GM19438 (cell line): ENCODE measurements around the gene ACTN1.

Experiments
- ATAC-seq: cut with Tn5 transposase; IDR thresholded peaks from one replicate; pipeline ENCODE4 v1.9.1; 2021; ENCODE audit warnings: low read depth; ENCODE audit not compliant: unreplicated experiment

ACTN1 gene

GRCh38 chr14:68970038-68970612 is 9.0 kb downstream of the ACTN1 start:
- ATAC-seq: no peak

DNA sequence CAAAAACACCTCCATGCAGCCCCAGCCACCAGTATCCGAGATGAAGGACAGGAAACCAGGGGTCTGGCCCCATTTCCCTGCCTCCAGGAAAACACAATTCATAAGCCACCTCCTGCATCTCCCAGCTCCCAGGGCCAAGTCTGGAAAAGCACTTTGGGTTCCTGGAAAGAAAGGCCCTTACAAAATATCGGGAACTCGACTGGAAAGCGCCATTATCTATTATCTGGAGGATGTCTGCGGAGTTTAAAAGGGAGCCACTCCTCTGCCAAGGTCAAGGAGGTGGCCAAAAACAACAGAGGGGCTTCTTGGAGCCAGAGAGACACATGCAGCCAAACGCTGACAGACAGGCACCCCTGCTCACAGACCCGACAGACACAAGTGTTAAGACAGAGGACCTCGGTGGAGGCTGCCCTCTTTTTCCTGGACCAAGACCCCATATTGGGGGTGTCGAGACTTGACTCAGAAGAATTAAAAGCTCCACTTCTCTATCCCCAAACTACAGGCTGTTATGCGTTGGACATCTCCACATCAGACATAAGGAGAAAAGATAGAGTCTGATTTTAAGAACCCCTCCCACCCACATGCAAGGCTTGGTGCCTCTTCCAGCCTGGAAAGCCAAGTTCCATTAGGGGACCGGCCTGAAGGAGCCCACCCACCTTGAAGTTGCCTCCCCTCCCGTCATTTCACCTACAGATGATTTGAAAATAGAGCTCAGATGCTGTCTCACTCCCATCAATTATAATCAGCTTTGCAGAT is 9.6 kb downstream of the ACTN1 start:
- no peak for ATAC-seq

DNA sequence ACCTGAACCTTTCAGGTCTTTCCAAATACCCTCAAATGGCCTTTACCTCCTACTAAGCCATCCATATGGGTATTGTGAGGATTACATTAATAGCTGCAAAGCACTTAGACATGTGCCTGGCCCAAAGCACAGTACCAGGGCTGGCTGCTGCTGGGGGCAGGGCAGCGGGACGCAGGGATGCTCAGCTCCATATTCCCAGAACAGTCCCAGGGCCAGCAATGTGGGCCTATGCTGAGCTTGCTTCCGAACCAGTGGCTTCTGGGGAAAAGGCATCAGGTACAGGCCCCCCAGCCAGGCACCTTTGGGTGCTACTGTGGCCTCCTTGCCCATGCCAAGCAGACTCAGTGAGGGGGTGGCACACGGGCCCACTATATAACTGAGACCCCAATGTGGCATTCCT is 10.4 kb downstream of the ACTN1 start:
- no peak for ATAC-seq

DNA sequence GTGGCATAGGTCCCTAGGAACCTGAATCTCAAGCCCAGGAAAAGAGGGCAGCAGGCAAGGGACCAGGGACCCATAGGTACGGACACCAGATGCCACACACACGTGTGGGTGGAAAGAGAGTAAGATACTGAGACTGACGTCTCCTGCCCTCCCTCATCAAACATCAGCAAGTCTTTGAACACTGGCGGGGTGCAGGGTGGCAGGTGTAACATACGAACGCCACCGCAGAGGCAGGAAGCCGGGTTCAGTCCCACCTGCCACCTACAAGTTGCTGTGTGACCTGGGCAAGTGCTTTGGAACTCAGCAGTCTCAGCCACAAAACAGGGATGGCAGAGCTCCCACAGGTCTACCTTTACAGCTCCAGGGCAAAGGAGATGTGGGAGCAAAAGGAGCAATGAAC is 11.1 kb downstream of the ACTN1 start:
- no peak for ATAC-seq

DNA sequence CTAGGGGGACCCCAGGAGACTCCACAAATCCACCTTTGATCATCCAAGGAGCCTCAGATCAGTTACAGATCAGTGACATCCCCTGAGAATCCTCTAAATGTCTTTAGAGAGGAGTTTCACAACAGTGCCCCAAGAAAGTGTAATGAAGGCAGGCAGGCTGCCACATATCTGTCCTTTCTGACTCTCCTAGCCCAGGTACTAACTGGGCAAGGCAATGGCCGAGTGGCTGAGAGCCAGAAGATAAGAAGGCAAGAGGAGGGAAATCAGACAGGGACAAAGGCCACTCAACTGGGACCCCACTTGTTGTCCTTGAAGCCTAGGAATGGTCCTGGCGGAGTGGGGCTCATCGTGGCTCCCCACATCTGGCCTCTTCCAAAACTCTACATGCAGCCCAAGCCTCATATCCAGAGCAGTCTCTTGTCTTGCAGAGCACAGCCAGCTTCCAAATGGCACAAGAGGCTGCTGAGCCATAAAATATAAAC is 11.6 kb downstream of the ACTN1 start:
- ATAC-seq: no peak

DNA sequence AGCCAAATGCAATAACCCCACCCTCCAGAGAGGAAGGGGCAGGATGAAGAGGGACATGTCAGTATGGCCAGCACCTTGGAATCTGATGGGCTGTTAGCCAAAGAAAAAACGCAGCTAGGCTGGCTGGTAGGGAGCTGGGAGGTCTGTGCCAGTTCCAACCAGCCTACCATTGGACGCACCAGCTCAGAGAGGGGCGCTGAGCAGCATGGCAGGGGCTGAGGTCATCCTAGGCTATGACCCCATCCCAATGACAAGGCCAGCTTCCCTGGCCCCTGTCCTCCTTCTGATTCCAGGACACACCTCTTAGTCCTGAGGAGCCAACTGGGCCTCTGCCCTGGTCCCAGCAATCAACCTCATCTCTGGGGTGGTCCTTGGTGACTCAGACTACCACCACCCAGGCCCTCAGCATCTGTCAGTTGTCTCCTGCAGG is 12.2 kb downstream of the ACTN1 start:
- no peak for ATAC-seq

- ATAC-seq: no peak
Observed at GRCh38 chr14:68965261-68965761, 13.8 kb downstream of the ACTN1 start.

GRCh38 chr14:68964300-68965093 is 14.6 kb downstream of the ACTN1 start:
- no peak for ATAC-seq

DNA sequence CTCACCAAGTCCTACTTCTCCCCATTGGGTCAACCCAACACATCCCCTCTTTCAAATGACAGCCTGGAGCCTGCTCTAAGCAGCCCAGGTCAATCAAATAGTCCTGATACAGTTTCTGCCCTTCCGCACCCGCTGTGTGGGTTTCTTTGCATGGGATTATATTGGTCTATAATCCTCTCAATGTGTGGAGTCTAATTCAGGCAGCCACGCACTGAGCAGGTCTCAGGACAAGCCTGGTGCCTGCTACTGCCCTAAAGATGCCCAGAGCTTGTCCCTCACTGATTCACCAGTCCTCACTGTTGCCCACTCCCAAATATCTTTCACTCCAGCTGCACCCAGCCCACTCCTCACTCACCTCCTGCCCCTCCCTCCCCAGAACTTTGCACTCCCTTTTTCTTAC is 16.4 kb downstream of the ACTN1 start:
- no peak for ATAC-seq

DNA sequence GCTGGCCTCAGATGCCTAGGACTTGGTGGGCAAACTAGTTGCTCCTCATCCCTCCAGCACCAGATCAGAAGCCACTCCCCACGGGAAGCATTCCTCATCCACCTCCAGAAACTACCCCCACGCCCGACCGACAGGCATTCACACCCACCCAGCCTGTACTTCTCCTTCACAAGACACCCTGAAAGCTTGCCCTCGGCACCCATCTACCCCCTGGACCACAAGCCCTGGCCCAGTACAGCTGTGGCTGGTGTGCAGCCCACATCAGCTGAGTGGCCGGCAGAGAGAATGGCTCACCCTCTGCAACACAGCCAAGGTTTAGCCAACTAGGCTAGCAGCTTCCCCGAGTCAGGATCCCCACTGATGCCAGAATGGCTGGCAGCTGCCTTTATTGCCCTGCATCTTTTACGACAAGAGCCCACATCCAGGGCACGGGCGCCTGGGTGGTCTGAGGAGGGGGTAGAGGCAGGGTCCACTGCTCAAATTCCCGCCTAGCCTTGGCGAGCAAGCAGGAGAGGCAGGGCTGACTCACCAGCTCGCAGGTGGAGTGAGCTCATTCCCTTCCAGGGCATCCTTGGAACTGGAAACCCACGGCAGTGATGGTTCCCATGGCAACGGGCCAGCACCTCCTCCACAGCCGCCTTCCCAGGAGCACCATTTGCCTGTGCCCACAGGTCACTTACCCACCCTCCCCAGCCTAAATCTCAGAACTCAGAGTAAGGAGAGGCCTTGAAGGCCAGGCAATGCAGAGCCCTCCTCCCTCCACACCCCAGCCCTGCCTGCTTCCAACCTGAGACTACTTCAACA is 17.1 kb downstream of the ACTN1 start:
- no peak for ATAC-seq

- no peak for ATAC-seq
Observed at GRCh38 chr14:68961361-68961760, 17.7 kb downstream of the ACTN1 start.

DNA sequence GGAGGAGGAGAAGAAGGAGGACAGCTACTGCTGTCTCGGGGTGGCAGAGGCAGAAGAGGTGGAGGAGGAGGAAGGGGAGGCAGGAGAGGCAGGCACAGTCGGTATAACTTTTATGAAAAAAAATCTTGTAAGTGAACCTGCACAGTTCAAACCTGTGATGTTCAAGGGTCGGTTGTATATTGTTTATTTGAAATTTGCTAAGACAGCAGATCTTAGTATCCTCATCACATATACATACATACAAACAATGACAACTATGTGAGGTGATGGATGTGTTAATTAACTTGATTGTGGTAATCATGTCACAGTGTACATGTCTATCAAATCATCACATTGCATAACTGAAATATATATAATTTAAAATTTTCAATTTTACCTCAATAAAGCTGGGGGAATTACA is 19.0 kb downstream of the ACTN1 start:
- ATAC-seq: no peak

DNA sequence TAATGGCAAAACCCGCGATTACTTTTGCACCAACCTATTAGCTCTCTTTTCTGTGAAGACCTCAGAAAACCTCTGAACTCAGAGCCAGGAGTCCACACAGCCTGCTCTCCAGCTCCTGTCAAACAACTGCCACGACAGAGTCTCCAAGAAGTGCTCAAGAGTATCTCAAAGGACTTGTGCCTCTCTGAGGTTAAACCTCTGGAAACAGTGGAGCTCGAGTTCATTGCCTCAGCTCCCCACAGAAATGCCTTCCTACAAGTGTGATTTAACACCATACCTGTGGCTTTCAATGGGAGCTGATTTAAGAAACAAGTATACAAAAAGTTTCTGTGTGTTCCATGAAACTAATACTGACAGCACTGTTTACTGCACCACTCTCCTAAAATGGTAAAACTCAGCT is 20.1 kb downstream of the ACTN1 start:
- ATAC-seq: no peak

GRCh38 chr14:68958553-68958952 is 20.5 kb downstream of the ACTN1 start:
- ATAC-seq: no peak

- ATAC-seq: no peak
Observed at GRCh38 chr14:68957775-68958174, 21.3 kb downstream of the ACTN1 start.

GRCh38 chr14:68956724-68957123 is 22.4 kb downstream of the ACTN1 start:
- ATAC-seq: no peak

GRCh38 chr14:68955851-68956179 is 23.3 kb downstream of the ACTN1 start:
- ATAC-seq: no peak

DNA sequence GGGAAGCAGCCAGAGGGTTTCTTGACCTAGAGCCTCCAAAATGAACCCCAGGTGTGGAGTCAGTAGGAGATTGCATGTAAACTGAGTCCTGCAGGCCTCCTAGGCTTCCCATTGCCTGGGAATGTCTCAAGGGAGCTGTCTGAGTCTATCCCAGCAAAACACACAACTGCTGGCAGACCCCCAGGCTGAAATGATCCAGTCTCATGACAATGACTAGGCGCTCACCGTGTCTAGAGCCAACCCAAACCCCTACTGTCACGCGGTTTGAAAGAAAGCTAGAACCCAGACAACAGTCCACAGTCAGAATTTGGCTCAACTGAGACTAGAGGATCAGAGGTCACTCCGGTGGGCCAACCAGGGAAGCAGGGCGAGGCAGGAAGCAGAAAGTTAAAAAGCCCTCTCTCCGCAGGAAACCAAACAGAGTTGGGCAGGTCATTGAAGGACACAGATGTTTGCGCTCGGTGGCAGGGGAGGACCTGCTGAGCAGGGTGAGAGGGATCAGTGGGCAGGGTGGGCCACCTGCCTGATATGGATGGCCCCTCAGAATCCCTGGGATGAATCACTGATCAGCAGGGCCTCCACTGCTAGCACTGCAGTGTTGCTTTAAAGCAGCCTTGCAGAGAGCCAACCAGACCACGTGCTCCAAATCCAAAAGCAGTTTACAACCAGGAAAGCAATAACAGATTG is 23.8 kb downstream of the ACTN1 start:
- no peak for ATAC-seq

GRCh38 chr14:68953196-68953555 is 25.9 kb downstream of the ACTN1 start:
- ATAC-seq: no peak

DNA sequence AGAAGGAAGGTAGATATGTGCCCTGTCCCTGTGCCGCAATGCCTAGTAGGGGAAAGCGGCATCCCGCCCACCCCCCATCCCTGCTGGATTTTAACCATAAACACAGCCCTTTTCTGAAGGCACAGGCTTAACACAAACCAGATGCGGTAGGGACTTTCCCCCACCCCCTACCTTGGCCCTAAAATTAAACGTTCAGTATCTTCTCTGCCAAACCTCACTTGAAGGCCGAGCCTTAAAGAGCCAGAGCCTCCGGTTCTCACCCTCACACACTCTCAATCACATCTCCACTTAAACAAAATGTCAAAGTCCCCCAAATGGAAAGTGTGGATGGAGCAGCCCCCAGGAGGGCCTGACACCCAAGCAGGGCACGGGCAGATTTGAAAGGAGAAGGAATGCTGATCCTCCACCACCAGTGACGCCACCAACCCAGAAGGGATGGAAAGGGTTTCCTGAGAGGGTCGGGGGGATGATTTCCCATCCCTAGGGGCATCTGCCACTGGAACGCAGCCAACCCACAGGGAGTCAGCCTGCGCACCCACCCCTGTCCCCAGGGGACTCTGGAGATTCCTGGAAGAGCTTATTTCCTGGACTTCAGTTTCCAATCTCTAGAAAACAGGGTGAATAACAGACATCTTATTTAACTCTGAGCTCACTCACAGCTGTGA is 26.4 kb downstream of the ACTN1 start:
- ATAC-seq: no peak
